GM13976 (cell line): Measurements from ENCODE around the gene HMGA1.
"Not testable (repeated sequence)": the region's sequence is repeated elsewhere in the genome, so short reads cannot be mapped to it uniquely, and the experiment has no call there.

ENCODE experiments used
- DNase-seq: peaks from one replicate; pipeline ENCODE4 v3.0.0; 2012; ENCODE audit warnings: low spot score
- CTCF ChIP-seq: IDR thresholded peaks from 2 replicates; pipeline ENCODE4 v1.5.1; 2012; ENCODE audit warnings: borderline replicate concordance, mild to moderate bottlenecking; ENCODE audit not compliant: insufficient read depth; ENCODE audit errors: extremely low read depth, missing control alignments, control extremely low read depth
- in situ Hi-C: fragments of 300-500 bp; cut with MboI; formaldehyde crosslinking; loops from one replicate; pipeline ENCODE4 v1.12.0; 2022; ENCODE audit warnings: low sequenced_read_pairs, mixed read lengths, inconsistent platforms; ENCODE audit not compliant: unreplicated experiment

Gene HMGA1

GRCh38 chr6:34248727-34249468, 12.2 kb downstream of the HMGA1 start, which contains the start of gene SMIM29:
Gene SMIM29 (minus strand): TSS chr6:34249006. CDS start chr6:34247791, 1,215 bp downstream.
- DNase-seq = peak; percentile 97
- peak; percentile 88 for TF ChIP-seq CTCF
- in situ Hi-C loops = loop anchor here (10.0 kb wide), 2 partner anchors 54 to 166 kb away; no protein-coding TSS in a partner anchor

- no peak for TF ChIP-seq CTCF
- no peak for DNase-seq
- in situ Hi-C loops = loop anchor here (10.0 kb wide), 2 partner anchors 55 to 165 kb away; no protein-coding TSS in a partner anchor
Observed at GRCh38 chr6:34249469-34250261, 13.0 kb downstream of the HMGA1 start.

- in situ Hi-C loops, DNase-seq: not testable (repeated sequence)
Observed at GRCh38 chr6:34252395-34252794, 15.7 kb downstream of the HMGA1 start.

- no peak for TF ChIP-seq CTCF
- in situ Hi-C loops = loop anchor here (10.0 kb wide), 1 partner anchor 125 kb away; no protein-coding TSS in a partner anchor
- no peak for DNase-seq
Observed at GRCh38 chr6:34259529-34260069, 22.9 kb downstream of the HMGA1 start.

GRCh38 chr6:34260576-34261267, 24.0 kb downstream of the HMGA1 start:
- DNase-seq = no peak
- in situ Hi-C loops = loop anchor here (10.0 kb wide), 1 partner anchor 124 kb away; no protein-coding TSS in a partner anchor
- no peak for TF ChIP-seq CTCF

- DNase-seq = not testable (repeated sequence)
- in situ Hi-C loops = loop anchor here (10.0 kb wide), 1 partner anchor 121 kb away; no protein-coding TSS in a partner anchor
- peak; percentile 0 for TF ChIP-seq CTCF
Observed at GRCh38 chr6:34263484-34263883, 26.8 kb downstream of the HMGA1 start.
